SH-SY5Y (cell line): ENCODE measurements around the gene RAMACL.

Experiments used
- GATA2 ChIP-seq: IDR thresholded peaks from 2 replicates; pipeline ENCODE4 v1.6.1; 2011; ENCODE audit warnings: mild to moderate bottlenecking, low read depth, low read length
- GATA3 ChIP-seq: IDR thresholded peaks from 2 replicates; pipeline ENCODE4 v1.6.1; 2011; ENCODE audit warnings: low read depth, mild to moderate bottlenecking, low read length, moderate library complexity

DNA sequence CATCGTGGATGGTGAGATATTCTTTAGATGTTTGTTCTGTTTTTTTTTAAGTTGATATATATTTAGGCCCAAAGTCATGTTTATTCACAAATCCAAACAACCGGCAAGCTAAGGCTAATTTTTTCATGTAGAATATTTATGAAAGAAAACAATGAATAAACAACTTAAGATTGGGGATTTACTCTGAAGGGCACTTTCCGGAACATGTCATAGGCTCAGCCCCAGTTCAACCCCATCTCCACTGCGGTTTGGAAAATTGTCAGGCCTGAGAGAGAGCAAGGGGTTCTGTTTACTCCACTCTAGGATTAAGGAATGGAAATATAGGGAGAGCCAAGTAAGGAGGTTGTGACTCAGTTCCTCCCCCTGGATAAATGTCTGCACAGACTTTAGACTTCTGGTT lies 22.3 kb upstream of the RAMACL start:
- no peak for TF ChIP-seq GATA2
- TF ChIP-seq GATA3: no peak
